Muscle of arm (tissue), 12 donors: Measurements from ENCODE around the gene DLGAP1. TPM values are rescaled to one million over a fixed set of nuclear protein-coding genes. Genes with fewer than 3 reads are reported as not detected.

ENCODE experiments used
- DNase-seq: peaks from one replicate; pipeline ENCODE4 v3.0.0-alpha.2; 2013
- polyA plus RNA-seq, 12 donors: library from polyadenylated mRNA; unstranded; fragments of 120-200 nt; gene quantifications; one replicate each; pipeline ENCODE4 v1.2.1, GENCODE V29; 2013; ENCODE audit not compliant: insufficient read length in 12 of 12

DLGAP1 gene
- polyA plus RNA-seq, 12 donors: 1.4 to 3.5 (median 2.5) TPM; not detected in 2

DNA sequence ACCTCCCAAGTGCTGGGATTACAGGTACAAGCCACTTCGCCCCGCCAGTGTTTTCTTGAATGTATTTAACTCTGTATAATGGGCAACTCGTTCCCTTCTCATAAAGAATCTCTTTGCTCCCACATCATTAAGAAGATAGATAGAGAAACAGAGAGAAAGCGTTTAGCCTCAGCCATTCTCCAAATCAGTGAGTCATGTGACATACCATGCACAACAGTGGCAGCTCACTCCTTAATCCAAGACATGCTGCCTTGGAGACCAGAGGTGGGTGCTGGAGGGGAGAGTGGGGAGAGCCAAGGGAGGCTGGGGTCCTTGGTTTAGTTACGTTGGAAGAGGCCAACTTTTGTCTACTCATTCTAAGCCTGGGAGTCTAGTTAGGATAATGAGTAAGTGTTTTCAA is 950.5 kb downstream of the DLGAP1 start:
- no peak for DNase-seq

DNA sequence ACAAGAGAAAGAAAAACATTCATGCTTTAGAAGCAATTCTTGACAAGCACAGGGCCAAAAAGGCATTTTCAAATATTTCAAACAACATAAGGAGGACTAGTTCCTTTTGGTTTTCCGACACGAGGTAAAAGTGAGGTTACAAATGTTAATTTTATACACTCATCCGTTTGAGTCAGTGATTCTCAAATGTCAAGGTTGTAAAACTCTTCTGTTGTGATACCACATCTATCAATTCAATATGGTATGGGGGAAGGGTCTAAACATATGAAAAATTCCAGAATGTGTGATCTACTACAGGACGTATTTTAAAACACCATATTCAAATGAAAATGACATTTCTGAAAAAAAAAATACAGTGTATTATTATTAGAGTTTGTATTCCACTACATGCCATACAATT is 952.5 kb downstream of the DLGAP1 start:
- no peak for DNase-seq

DNA sequence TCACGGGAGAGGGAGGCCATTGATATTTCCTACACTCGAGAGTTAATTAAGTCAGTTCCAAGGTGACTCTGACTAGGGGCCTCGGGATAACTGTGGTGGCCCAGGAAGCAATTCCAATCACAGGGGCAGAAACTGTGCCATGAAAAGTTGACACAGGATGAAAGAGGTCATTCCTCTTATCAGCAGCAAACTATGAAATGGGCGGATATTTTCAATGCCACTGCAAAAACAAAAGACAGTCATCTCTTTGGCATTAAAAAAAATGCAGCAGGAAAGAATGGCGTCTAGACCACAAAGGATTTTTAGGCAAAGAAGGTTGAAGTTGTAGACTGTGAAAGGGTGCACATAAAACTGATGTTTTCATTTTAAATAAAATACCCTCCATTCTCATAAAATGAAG is 955.1 kb downstream of the DLGAP1 start:
- DNase-seq: no peak

DNA sequence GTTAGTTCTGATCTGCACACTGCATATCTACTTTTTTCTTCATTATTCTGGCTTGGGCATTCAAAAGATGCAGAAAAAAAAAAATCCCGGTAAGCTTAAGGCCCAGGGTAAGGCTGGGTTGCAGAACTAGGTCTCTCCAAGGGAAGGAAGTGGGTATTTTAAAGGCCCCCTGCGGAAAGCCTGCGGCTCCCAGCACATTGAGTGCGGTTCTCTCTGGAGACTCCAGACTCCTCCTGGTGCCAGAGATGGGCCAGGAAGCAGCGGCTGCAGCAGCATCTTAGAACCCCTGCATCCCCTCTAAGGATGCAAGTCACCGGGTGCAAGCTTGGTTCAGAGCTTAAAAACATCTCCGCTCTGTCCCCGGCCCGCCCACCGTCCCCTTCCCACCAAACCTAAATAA is 955.6 kb downstream of the DLGAP1 start:
- DNase-seq: no peak

DNA sequence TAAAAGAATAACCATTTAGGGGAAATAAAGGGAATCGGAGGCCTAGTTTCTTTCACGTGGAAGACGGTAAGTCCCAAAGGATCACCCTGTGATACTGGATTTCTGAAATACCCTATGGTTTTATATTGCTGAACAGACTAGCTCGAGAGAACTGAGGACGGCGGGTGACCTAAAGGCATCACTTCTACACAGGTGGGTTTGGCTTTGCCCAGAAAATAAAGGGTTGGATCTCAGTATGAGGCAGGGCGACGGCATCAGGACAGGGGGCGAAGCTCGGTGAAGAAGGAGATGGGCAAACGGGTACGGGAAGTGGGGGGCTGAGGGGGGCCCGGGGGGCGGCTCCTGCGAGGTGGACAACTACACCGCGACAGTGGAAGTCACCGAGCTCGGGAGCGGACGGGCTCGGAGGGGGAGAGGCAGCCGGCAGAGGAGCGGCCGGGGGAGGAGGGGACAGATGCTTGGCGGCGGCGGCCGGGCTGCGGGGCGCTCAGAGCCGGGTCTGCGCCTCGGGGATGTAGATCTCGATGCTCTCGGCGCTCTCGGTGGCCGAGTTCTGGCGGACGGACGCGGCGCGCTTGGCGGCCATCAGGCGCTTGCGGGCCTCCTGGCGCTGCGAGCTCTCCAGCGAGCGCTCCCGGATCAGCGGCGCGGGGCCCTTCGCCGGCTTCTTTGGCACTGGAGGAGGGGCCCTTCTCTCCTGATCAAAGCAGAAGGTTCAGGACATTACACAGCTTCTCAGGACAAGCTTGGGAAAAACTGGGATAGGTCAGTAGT is 956.2 kb downstream of the DLGAP1 start:
- DNase-seq: peak; percentile 29

DNA sequence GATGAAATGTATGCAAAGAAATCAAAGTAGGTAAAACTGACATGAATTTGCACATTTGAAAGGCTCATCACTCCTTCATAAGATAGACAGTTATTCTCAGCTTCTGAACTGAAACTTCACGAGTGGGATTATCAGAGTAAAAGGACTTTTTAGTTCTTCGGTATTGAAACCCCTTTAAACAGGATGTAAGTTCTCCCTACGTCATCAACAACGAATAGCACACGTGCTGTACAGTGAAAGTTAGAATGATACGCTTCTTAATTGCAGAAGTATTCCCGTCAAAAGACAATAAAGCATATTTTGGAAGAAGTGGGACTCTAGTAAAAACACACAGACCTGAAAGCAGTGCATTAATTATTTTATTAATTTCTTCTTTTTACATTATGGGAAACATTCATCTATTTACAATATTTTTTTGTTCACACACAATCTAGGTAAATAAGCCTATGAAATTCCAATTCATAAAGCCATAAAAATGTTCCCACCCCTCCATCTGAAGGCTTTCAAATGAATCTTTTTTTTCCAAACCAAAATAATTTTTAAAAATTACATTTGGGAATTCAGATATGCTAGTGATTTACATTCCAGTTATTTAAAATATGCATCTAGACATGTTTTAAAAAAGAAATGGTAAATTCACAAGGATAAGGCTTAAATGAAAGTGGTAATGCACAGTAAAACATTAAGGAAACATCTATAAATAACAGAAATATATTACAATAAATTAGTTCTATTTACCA is 959.2 kb downstream of the DLGAP1 start:
- DNase-seq: no peak

DNA sequence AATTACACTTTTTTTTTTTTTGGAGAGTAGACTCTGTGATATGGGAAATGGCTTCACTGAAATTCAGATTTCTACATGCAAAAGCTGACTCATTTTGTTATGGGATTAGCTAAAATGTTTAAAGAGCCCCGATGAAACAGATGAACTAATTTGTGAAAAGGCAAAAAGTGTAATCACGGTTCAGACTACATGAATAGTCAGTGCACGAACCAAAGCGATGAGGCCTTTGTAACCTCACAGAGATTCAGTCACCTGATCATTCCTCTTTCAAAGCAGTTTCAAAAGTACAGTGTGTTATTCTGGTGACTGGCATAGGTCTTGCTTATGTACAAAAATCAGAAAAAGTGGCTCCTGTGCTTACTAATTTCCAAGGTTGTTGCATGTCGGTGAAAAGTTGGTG is 960.5 kb downstream of the DLGAP1 start:
- no peak for DNase-seq

DNA sequence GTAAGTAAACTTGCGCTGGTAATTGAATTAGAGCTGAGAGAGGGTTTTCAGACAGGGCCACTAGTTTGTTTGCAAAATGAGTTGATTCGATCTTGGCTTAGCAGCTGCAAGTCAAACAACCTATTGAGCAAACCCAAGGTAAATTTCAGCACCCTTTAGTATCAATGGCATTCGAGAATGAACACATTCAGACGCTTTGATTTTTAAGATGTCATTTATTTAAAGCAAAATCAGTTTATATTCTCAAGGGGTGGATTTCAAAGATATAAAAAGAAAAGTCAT is 960.9 kb downstream of the DLGAP1 start:
- DNase-seq: no peak

DNA sequence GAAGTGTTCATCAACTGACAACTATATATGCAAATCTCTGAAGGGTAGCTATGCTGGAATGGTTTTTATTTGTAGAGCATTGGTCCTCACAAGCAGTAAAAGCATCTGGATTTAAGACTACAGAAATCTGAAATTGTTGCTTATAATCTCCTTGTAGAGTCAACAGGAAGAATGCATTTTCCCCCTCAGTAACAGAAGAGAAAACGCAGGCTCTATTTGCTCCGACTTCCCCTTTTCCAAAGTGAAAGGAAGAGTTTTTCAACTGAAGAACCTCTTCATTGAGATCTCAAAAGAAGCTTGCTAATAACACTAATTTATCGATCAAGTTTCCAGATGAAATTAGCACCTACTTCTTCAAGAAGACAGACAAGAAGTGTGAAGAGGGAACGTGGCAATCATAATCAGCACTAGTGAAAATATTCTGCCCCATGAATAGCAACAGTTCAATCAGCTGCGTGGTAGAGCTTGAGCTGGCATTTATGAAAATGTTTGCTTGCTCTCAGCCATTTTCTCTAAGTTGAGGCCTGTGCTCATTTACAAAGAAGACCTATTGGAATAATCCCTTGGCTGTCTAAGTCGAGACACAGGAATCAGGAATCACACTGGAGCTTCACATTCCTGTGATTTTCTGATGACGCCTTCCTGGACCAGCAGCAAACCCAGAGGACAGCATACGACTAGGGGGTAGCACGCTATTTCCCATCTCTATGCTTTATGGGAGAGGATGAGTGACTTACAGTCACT is 961.4 kb downstream of the DLGAP1 start:
- no peak for DNase-seq

DNA sequence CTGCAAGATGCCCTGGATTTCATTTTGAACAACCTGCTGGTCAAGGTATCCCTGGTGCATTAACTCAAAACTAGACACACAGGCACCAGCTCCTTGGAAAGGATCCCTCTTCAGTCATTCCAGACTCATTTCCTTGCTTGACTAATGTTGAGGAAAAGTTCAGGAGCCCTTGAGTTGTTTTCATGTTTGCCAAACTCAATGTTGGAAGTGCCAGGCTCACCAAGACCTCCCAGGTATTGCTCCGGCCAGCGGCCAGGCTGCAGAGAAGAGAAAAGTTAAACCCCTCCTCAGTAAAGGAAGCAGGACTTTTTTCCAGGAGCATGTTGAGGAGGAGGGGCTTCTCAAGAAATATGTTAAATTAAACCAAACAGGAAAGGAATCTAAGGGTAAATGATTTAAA is 962.4 kb downstream of the DLGAP1 start:
- DNase-seq: no peak

DNA sequence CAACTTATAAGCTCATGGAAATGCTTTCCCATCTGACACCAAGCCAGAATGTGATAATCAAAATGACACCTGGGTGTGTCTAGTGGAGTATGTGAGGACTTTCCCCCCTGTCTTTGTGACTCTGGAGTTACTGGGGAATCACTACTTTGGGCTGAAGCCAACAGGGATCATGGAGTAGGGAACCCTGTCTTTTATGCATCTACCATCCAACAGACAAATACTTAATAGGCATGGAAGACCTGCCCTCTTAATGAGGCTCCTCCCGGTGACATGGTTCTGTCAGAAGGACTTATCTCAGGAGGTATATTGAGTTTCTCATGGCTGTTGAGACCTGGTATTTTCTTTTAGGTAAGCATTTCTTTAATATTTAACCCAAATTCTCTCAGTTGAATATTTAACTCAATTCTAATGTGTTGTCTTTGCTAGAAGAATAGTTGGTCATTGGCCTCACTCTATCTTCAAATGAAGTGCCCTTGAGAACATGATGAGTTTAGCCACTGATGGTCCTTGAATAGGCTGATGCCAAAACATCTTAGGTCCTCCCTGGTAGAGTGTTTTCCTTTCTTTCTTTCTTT is 963.0 kb downstream of the DLGAP1 start:
- no peak for DNase-seq

DNA sequence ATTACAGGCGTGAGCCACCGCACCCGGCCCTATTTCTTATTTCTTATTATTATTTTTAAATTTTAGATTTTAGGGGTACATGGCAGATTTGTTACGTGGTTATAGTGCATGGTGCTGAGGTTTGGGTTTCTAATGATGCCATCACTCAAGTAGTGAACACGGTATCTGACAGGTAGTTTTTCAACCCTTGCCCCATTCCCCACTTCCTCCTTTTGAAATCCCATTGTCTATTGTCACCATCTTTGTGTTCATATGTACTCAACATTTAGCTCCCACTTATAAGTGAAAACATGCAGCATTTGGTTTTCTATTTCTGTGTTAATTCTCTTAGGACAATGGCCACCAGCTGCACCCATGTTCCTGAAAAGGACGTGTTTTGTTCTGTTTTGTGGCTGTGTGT is 965.6 kb downstream of the DLGAP1 start:
- no peak for DNase-seq

DNA sequence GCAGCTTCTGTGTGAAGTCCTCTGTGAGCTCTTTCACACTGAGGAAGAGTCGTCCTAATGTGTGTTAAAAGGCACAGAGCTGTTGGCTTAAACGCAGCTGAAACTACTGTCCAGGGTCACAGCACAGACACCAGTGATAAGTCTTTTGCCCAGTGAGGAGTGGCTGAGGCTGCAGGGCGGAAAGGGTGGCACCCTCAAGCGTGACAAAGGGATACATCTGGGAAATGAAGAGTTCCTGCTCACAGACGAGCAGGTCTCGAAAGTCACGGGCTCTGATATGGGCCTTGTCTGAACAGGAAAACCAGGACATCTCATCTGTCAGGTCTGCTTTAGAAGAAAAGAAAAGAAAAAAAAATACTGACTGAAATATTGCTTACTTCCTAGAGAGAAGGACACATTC is 968.6 kb downstream of the DLGAP1 start:
- DNase-seq: no peak

DNA sequence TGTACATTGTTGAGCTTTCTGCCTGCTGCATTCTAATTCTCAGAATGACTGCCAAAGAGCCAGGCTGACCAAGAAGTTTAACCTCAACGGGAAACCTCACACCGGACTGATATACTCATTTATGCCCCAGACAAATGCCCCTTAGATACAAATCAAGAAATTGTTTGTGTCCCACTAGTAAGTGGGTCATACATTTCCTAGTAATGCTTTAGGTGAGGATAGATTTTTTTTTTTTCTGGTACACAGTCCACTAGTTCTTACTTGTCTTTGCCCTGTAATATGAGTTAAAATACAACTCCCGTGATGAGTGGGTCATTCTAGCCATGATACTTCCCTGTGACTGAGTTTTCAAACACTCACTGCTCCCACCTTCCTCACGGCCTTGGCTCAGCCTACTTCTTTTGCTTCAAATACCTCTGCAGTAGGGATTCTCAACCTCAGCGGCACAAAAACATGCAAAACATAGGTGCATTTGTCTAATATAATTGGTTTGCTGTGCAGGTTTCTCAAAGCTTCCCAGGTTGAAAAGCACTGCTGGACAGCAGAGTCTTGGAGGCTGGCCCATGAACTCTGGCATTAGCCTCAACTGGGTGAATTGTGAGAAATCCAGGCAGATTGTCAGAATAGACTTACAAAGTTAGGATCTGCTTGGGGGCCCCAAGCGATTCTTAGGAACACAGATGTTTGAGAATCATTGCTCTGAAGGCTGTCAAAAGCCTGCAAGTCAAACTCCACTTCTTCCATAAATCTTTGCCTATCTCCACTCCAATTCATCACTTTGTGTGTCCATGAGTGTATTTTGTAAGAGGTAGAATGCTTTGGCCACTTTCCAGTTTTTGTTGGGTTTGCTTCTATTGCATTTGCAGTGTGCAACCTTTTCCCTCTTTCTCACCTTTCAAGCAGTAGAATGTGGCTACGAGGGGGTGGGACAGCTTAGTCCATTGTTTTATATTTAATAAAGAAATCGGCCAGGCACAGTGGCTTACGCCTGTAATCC is 969.7 kb downstream of the DLGAP1 start:
- no peak for DNase-seq

DNA sequence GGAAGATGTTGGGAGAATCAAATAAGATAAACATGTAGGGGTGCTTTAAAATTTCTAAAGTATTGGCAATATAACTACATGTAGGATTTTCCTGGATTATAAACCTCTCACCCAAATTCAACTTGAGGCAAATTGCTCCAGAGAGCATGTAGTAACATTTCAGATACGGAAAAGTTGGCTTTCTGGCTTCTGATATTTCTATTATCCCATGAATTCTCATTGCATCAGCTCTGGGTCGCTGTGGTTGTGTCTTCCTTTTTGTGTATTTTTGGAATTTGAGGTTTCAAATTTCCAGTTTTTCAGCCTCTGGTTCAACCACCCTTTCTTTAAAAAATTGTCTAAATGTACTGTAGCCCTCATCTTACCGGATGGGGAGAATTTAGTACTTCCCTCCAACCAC is 972.8 kb downstream of the DLGAP1 start:
- no peak for DNase-seq

DNA sequence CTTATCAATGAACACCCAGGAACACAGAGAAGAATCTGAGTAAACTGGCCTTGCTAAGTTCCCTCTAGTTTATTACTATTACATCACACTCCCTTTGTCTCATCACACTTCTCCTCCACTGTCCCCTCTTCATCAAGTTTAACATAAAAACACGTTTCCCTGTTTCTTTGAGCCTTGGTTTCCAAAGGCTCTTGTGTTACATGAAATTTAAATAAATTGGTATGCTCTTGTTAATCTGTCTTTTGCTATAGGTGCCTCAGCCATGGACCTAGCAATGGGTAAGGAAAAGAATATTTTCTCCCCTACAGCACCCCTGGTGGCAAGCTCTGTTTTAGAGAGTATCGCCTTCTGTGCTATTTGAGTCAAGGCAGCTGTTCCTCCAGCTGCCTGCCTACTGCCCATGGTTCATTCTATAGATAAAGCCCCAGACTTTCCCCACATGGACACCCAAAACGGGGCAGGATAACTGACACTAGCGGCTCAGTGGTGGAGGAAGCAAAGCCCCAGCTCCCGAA is 973.4 kb downstream of the DLGAP1 start:
- peak; percentile 42 for DNase-seq

DNA sequence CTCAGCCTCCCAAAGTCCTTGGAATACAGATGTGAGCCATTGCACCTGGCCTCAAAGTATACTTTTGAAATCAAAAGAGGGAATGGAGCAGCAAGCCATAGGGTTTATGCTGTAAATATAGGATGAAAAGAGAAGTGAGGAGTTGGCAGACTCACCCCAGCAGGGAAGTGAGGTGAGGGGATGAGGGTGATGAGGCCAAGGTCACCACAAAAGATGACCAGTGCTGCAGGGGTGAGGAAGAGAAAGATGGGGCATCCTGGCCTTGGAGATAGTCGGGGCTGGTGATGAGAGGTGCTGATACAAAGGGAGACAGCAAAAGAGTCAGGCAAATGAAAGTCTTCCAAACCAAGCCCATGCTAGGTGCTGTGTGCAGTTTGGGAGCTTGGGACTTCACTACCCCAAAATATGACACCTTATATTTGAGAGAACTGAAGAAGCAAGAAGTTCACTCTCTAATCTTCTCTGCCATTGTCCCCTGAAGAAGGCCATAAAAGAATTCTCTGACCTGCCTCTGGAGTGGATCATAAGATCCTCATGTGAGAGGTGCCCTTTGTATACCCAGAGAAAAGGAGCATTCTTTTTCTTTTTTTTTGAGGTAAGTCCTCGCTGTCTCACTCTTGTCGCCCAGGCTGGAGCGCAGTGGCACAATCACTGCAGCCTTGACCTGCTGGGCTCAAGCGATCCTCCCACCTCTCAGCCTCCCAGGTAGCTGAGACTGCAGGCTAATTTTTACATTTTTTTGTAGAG is 974.1 kb downstream of the DLGAP1 start:
- no peak for DNase-seq

DNA sequence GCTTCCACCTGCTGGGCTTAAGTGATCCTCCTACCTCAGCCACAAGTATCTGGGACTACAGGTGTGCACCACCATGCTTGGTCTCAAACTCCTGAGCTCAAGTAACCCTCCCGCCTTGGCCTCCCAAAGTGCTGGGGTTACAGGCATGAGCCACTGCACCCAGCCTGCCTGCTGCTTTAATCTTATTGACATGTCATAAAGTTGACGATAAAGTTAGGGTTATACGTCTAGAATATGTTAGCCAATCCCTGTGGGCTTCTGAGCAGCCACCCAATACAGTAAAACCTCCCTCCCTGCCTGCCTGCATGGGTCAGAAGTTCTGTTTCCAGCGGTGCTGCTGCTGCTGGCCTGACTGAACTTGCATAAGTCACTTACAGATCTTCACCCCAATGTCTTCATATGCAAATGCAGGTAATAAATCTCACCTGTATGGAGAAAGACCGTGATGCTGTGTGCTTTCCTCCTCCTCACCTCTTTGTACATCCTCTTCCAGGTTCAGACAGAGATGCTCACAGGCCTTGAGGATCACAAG is 975.1 kb downstream of the DLGAP1 start:
- DNase-seq: no peak

DNA sequence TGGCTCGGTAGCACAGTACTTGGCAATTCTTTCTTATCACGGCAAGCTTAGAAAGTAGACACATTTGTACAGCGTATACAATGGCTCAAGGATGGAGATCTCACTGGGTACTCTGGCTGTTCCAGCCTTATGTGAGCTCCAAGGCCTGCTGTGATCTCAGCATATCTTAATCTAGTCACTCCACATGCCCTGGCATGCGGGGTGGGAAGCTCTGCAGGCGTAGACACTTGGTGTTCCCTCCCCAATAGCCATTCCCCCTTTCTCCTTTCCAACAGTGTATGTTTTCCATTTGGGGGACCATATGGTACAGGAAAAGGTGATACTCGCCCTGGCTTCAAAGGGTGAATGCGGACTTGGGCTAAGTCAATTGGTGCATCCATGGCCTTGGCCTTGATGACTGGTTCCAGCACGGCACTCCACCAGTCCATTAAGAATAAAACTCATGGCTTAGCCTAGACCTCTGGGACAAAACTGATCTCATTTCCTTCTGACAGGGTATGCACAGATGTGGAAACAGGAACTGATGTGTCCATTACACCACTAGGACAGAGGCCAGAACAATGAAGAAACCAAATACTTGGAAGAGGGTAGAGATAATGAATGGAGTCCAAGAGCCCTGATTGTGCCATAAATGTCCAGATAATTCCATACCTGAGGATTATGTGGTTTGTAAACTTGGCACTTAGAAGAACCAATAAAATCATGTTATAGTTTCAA is 976.7 kb downstream of the DLGAP1 start:
- DNase-seq: no peak
